Naive B cell (primary cell): ENCODE data around the gene NOG. TPM values are rescaled to one million over a fixed set of nuclear protein-coding genes. Genes with fewer than 3 reads are reported as not detected.

Experiments used
- ATAC-seq, 2 donors: fragments of 150-1000 bp; cut with Tn5 transposase; 2 replicates each; pipeline ENCODE4 v1.10.0; 2021; ENCODE audit warnings: low read depth in 2 of 2, mild to moderate bottlenecking in 2 of 2, moderate library complexity in 2 of 2
- DNase-seq: peaks from one replicate; pipeline ENCODE4 v3.0.0; 2022
- H3K27ac Mint-ChIP-seq, 6 donors: one replicate each; pipeline ENCODE4 v1.8.0; 2020 to 2022; ENCODE audit warnings: mild to moderate bottlenecking in 6 of 6, mixed read lengths in 6 of 6, moderate library complexity in 5 of 6, inconsistent platforms in 2 of 6
- H3K27me3 Mint-ChIP-seq, 3 donors: one replicate each; pipeline ENCODE4 v1.8.0; 2021 to 2022; ENCODE audit warnings: mixed read lengths in 3 of 3, mild to moderate bottlenecking in 1 of 3
- H3K36me3 Mint-ChIP-seq, 2 donors: one replicate each; pipeline ENCODE4 v1.8.0; 2020 to 2022; ENCODE audit warnings: mixed read lengths in 2 of 2, inconsistent platforms in 1 of 2, mild to moderate bottlenecking in 1 of 2
- H3K4me1 Mint-ChIP-seq, 3 donors: one replicate each; pipeline ENCODE4 v1.8.0; 2020 to 2022; ENCODE audit warnings: mixed read lengths in 3 of 3, inconsistent platforms in 1 of 3, mild to moderate bottlenecking in 1 of 3, moderate library complexity in 1 of 3
- H3K4me3 Mint-ChIP-seq, 8 donors: one replicate each; pipeline ENCODE4 v1.8.0; 2020 to 2022; ENCODE audit warnings: mild to moderate bottlenecking in 8 of 8, mixed read lengths in 8 of 8, moderate library complexity in 8 of 8, inconsistent platforms in 2 of 8
- H3K9me3 Mint-ChIP-seq, 7 donors: one replicate each; pipeline ENCODE4 v1.8.0; 2020 to 2022; ENCODE audit warnings: mixed read lengths in 7 of 7, mild to moderate bottlenecking in 5 of 7, inconsistent platforms in 2 of 7, moderate library complexity in 1 of 7
- polyA plus RNA-seq, 6 donors: library from polyadenylated mRNA; unstranded; fragments of 300-500 nt; fragmentation: Illumina TruSeq; gene quantifications; one replicate each; pipeline ENCODE4 v1.2.3, GENCODE V29; 2021; ENCODE audit warnings: low read depth in 6 of 6

The NOG gene
- polyA plus RNA-seq, 6 donors from 2014 or later: 0.16 to 0.17 TPM; not detected in 4

DNA sequence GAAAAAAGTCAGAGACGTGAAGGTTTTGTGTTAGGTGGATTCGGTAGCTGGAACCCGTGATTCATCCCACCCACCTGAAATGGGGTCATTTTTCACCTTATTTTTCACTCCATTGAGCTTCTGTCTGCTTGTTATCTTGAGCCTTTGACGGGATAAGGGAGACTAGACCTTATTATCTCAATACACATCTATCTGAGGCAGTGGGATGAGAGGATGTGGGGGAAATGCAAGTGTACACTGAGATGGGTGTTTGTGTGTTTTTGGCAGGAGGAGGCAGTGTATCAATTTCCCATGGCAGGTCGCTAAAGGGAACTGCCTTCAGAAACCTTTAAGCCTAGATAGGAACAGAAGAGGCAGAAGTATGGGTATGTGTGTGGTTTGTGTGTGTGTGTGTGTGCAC, 6.2 kb upstream of the NOG start:
- no peaks in the 10 kb centered on the region for H3K9me3 Mint-ChIP-seq
- peaks cover 47 to 70% (median 56%) of the 10 kb centered on the region in 3 donors for H3K27me3 Mint-ChIP-seq
- no peak overlapping the region for H3K27ac Mint-ChIP-seq
- ATAC-seq (no peak), DNase-seq (no peak)
- no peak overlapping the region for H3K4me3 Mint-ChIP-seq
- H3K4me1 Mint-ChIP-seq: peaks cover 3 to 8% (median 4%) of the 10 kb centered on the region in 3 donors
- no peaks in the 10 kb centered on the region for H3K36me3 Mint-ChIP-seq

DNA sequence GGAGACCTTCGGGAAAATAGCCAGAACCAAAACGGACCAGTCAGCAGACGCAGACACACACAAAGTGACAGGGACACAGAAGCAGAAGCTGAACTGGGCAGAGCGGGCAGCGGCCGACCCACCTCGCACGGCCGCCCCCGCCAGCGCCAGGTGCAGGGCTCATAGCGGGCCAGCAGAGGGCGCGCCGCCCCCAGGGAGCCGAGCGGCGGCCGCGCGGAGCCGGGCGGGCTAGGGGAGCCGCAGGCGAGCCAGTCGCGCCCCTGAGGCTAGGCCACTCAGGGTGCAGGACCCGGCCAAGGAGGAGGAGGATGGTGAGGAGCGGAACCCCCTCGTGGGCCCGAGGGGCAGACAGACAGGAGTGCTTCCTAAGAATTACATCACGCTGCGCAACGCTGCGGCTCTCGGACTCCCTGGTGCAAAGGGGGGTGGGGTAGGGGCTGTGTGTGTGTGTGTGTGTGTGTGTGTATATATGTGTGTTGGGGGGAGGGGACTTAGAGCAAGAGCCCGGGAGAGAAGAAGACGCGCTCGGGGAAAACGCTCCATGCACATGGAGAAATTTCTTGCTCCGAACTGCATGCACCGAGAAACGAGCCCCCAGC, 913 bp upstream of the NOG start:
- H3K27me3 Mint-ChIP-seq: peaks cover 55 to 74% (median 65%) of the 10 kb centered on the region in 3 donors
- H3K36me3 Mint-ChIP-seq: no peaks in the 10 kb centered on the region
- H3K4me3 Mint-ChIP-seq: peak overlapping the region; percentile 16 to 85 (median 77)
- DNase-seq (peak; percentile 51), ATAC-seq (peak; percentile 69 to 72)
- H3K4me1 Mint-ChIP-seq: peaks cover 28 to 34% (median 31%) of the 10 kb centered on the region in 3 donors
- peak overlapping the region in 1 of 6 donors; percentile 51 for H3K27ac Mint-ChIP-seq
- no peaks in the 10 kb centered on the region for H3K9me3 Mint-ChIP-seq

DNA sequence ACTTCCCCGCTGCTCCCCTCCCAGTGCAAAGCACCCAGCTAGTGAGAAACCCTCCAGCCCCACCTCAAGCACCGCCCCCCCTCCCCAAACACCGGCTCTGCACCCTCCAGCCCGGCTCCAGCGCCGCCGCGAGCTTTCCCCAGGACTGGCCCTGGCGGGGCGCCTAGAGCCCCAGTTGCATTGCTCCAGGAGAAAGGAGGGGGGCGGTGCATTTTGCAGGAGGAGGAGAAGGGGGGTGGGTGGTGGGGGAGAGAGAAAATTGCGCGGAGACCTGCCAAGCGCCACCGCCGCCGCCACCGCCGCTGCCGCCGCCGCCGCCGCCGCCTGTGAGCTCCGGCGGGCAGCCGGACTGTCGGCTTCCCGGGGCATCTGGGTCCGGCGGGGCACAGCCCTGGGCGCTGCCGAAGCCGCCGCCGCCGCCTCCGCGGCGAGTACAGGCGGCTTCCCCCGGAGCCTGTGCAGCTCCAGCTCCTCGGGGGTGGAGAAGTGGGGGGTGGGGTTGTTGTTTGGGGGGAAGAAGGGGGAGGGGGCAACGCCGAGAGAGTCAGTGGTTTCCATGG, 333 bp upstream of the NOG start:
- H3K9me3 Mint-ChIP-seq: no peaks in the 10 kb centered on the region
- ATAC-seq (peak; percentile 20 to 26), DNase-seq (no peak)
- H3K27me3 Mint-ChIP-seq: peaks cover 56 to 76% (median 63%) of the 10 kb centered on the region in 3 donors
- no peak overlapping the region for H3K27ac Mint-ChIP-seq
- peak overlapping the region in 7 of 8 donors; percentile 65 to 85 (median 78) for H3K4me3 Mint-ChIP-seq
- H3K4me1 Mint-ChIP-seq: peaks cover 28 to 36% (median 35%) of the 10 kb centered on the region in 3 donors
- H3K36me3 Mint-ChIP-seq: no peaks in the 10 kb centered on the region

DNA sequence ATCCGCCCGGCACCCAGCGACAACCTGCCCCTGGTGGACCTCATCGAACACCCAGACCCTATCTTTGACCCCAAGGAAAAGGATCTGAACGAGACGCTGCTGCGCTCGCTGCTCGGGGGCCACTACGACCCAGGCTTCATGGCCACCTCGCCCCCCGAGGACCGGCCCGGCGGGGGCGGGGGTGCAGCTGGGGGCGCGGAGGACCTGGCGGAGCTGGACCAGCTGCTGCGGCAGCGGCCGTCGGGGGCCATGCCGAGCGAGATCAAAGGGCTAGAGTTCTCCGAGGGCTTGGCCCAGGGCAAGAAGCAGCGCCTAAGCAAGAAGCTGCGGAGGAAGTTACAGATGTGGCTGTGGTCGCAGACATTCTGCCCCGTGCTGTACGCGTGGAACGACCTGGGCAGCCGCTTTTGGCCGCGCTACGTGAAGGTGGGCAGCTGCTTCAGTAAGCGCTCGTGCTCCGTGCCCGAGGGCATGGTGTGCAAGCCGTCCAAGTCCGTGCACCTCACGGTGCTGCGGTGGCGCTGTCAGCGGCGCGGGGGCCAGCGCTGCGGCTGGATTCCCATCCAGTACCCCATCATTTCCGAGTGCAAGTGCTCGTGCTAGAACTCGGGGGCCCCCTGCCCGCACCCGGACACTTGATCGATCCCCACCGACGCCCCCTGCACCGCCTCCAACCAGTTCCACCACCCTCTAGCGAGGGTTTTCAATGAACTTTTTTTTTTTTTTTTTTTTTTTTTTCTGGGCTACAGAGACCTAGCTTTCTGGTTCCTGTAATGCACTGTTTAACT, 1.0 kb downstream of the NOG start:
- ATAC-seq (peak; percentile 27 to 37), DNase-seq (peak; percentile 26)
- Mint-ChIP-seq H3K4me3 (peak overlapping the region; percentile 64 to 89 (median 76)), H3K27ac (no peak overlapping the region), H3K9me3 (no peaks in the 10 kb centered on the region), H3K36me3 (no peaks in the 10 kb centered on the region), H3K27me3 (peaks cover 60 to 79% (median 62%) of the 10 kb centered on the region in 3 donors), H3K4me1 (peaks cover 25 to 45% (median 39%) of the 10 kb centered on the region in 3 donors)

DNA sequence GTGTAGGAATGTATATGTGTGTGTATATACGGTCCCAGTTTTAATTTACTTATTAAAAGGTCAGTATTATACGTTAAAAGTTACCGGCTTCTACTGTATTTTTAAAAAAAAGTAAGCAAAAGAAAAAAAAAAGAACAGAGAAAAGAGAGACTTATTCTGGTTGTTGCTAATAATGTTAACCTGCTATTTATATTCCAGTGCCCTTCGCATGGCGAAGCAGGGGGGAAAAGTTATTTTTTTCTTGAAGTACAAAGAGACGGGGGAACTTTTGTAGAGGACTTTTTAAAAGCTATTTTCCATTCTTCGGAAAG, 1.6 kb downstream of the NOG start:
- Mint-ChIP-seq H3K27ac (no peak overlapping the region), H3K4me1 (peaks cover 25 to 45% (median 39%) of the 10 kb centered on the region in 3 donors), H3K9me3 (no peaks in the 10 kb centered on the region), H3K27me3 (peaks cover 62 to 78% (median 62%) of the 10 kb centered on the region in 3 donors), H3K4me3 (peak overlapping the region in 7 of 8 donors; percentile 64 to 89 (median 77)), H3K36me3 (no peaks in the 10 kb centered on the region)
- ATAC-seq (no peak), DNase-seq (no peak)

DNA sequence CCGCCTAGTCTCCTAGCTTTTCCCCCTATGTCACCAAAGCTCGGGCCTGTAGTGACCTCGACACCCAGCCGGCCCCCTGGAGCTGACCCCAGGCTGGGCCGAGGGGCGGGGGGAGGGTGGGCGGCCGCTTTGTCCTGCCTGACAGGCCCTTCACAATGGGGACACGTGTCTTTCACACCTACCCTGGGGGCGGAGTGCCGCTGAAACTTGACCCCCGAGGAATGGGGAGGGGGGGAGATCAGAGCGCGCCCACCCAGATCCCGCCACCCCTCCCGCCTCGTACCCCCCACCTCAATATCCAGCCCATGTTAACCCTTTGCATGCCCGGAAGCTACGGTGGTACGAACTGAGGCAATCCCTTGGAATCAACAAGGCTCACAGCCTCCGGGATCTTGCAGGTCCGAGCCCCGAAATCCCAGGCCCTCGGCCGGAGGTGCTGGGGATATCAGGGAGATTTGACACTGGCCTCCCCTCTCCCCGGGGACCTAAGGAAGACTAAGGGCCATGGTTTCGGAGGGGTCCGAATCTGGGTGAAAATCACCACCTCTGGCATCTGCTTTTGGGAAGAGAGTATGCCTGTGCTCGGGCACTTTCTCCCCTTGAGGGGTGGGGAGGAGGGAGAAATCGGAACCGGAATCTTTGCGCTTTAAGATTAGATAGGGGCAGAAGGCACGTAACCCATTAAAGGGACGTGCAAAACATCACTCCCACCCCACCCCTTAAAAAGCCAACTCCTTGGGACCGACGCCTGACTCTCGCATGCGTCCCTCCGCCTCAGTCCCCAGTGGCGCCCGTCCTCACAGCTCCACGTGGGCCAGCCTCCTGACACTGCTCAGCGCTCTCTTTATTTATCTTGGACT, 2.6 kb downstream of the NOG start:
- Mint-ChIP-seq H3K4me3 (peak overlapping the region; percentile 20 to 90 (median 75)), H3K27ac (no peak overlapping the region)

DNA sequence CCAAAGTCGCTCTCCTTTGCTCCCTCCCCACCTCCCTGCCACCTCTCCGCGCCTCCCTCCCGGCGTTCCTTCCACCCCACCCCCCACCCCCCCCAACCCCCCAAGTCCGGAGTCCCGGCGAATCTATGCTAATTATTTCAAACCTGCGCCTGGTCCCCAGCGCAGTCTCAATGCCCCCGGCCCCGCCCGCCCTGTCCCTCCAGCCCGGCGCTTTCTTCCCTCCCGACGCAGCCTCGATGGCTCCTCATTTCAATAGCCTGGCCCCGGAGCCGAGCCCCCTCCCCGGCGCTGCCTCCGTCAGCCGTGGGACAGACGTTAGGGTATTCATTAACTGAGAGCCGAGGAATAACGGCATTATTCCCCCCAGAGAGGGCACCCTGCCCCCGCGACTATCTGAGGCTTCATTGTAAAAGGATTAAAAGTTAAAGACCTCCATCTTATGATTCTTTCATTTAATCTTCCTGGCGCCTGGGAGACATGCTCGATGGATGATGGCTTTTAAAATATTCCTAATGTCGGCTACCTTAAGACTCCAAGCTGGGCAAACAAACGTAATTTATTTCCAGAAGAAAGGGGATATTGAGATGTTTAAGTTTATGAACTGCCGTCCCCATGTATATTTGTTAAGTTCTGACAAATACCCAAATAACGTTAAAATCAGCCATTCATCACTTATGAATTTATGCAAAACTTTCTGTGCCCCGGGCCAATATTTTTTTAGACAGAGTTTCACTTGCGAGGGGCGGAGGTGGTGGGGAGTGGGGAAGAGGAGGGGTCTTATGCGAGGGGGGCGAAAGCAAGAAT, 3.4 kb downstream of the NOG start:
- Mint-ChIP-seq H3K27ac (no peak overlapping the region), H3K27me3 (peaks cover 49 to 60% (median 59%) of the 10 kb centered on the region in 3 donors), H3K4me1 (peaks cover 24 to 45% (median 39%) of the 10 kb centered on the region in 3 donors), H3K9me3 (no peaks in the 10 kb centered on the region), H3K4me3 (peak overlapping the region; percentile 20 to 90 (median 84)), H3K36me3 (no peaks in the 10 kb centered on the region)
- ATAC-seq (no peak), DNase-seq (no peak)

More for the DNA sequence above, 2.6 kb downstream of the NOG start:
- Mint-ChIP-seq H3K9me3 (no peaks in the 10 kb centered on the region), H3K4me1 (peaks cover 25 to 45% (median 39%) of the 10 kb centered on the region in 3 donors), H3K36me3 (no peaks in the 10 kb centered on the region), H3K27me3 (peaks cover 53 to 68% (median 61%) of the 10 kb centered on the region in 3 donors)
- DNase-seq (no peak), ATAC-seq (no peak)

DNA sequence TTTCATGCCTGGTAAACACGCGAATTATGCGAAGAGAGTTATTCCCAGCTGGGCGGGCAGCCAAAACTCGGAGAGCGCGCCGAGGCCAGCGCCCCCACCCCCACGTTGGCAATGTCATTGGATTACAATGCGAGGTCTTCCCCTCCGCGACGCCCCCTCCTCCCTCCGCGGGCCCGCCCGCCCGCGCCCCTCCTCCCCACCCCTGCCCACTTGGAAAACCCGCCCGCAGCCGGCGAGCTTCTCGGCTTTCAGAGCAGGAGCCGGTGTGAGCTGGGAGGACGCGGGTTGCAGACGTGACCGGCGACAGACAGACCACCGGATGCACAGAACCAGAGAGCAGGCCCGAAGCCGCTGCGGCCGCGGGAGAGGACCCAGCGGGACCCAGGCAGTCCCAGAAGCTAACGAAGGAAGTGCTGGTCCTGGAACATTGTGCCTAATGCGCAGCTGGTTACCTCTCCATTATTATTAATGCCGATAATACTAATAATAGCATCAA, 4.0 kb downstream of the NOG start:
- H3K36me3 Mint-ChIP-seq: no peaks in the 10 kb centered on the region
- ATAC-seq (no peak), DNase-seq (no peak)
- H3K27ac Mint-ChIP-seq: no peak overlapping the region
- H3K27me3 Mint-ChIP-seq: peaks cover 43 to 53% (median 52%) of the 10 kb centered on the region in 3 donors
- peaks cover 17 to 39% (median 35%) of the 10 kb centered on the region in 3 donors for H3K4me1 Mint-ChIP-seq
- H3K9me3 Mint-ChIP-seq: no peaks in the 10 kb centered on the region
- peak overlapping the region; percentile 20 to 90 (median 84) for H3K4me3 Mint-ChIP-seq

DNA sequence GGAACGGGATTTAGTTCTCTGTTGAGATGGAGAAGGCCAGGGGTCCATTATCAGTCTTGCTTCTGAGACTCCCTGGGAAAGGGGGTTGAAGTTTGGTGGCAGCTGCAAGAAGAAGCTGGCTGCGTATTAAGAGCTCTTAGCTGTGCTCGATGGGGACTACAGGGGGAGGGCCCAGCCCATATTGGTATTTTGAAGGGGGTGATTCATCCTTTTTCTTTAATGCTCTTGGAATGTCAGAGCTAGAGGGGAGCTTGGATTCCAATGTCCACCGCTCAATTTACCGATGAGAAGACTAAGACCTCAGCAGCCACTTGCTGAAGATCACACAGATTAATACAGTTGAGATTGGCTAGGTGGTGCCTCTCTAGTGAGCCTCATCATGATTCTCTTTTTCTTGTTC, 5.0 kb downstream of the NOG start:
- peak overlapping the region in 6 of 8 donors; percentile 7 to 79 (median 30) for H3K4me3 Mint-ChIP-seq
- ATAC-seq (no peak), DNase-seq (no peak)
- peaks cover 43 to 59% (median 56%) of the 10 kb centered on the region in 3 donors for H3K27me3 Mint-ChIP-seq
- H3K27ac Mint-ChIP-seq: peak overlapping the region in 1 of 6 donors; percentile 57
- H3K4me1 Mint-ChIP-seq: peaks cover 15 to 36% (median 32%) of the 10 kb centered on the region in 3 donors
- no peaks in the 10 kb centered on the region for H3K36me3 Mint-ChIP-seq
- no peaks in the 10 kb centered on the region for H3K9me3 Mint-ChIP-seq

DNA sequence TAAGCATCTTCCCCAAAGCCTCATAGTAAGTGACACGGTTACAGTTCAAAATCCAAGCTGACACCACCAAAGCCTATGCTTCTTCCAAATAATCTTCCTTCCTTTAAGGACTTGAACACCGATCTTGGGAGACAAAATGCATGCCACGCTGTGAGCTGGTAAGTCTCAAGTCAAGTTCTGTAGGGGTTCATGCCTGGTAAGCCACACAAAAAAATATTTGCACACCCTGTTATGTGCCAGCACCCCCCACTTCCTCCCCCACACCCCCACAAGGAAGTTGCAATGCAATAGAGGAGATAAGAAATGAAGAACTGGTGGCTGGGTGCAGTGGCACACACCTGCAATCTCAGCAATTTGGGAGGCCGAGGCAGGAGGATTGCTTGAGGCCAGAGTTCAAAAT, 5.6 kb downstream of the NOG start:
- Mint-ChIP-seq H3K27me3 (peaks cover 48 to 60% (median 57%) of the 10 kb centered on the region in 3 donors), H3K9me3 (no peaks in the 10 kb centered on the region), H3K27ac (no peak overlapping the region), H3K4me1 (peaks cover 11 to 36% (median 32%) of the 10 kb centered on the region in 3 donors), H3K36me3 (no peaks in the 10 kb centered on the region), H3K4me3 (peak overlapping the region in 1 of 8 donors; percentile 43)
- ATAC-seq (no peak), DNase-seq (no peak)

DNA sequence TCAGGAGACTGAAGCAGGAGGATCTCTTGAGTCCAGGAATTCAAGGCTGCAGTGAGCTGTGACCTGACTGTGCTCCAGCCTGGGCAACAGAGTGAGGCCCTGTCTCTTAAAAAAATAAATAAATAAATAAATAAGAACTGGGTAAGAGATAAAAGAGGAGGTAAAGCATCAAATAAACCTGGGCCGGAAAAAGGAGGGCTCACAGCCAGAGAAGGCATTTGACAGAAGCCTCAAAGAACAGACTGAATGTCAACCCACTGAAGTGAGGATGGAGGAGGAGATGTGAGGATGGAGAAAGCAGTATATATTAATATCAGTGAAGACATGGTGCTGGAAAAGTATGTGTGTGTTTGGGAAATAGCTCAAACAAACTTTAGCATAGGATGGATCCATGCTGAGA, 6.1 kb downstream of the NOG start:
- no peak for ATAC-seq
- Mint-ChIP-seq H3K27ac (no peak overlapping the region), H3K27me3 (peaks cover 49 to 62% (median 61%) of the 10 kb centered on the region in 3 donors), H3K9me3 (no peaks in the 10 kb centered on the region), H3K4me3 (peak overlapping the region in 1 of 8 donors; percentile 34), H3K36me3 (no peaks in the 10 kb centered on the region), H3K4me1 (peaks cover 11 to 35% (median 31%) of the 10 kb centered on the region in 3 donors)
- DNase-seq: no peak

DNA sequence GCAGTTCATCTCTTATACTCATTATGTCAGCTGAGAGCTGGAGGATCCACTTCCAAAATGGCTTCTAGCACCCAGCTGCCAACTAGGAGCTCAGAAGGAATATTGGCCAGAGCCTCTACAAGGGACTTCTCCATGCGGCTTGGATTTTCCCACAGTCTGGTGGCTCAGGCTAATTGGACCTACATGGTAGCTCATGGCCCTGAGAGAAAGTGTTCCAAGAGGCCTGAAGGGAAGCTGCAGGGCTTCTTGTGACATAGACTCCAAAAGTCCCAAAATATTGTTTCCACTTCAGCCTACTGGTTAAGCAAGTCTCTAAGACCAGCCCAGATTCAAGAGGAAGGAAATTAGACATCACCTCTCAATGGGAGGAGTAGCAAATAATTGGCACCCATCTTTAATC, 6.8 kb downstream of the NOG start:
- Mint-ChIP-seq H3K4me1 (peaks cover 11 to 29% (median 25%) of the 10 kb centered on the region in 3 donors), H3K4me3 (no peak overlapping the region), H3K36me3 (no peaks in the 10 kb centered on the region), H3K27me3 (peaks cover 44 to 67% (median 60%) of the 10 kb centered on the region in 3 donors), H3K27ac (no peak overlapping the region), H3K9me3 (no peaks in the 10 kb centered on the region)
- DNase-seq (no peak), ATAC-seq (no peak)
